GM12801 (cell line): Measurements from ENCODE around the gene UBE2E2.

ENCODE experiments used
- CTCF ChIP-seq: IDR thresholded peaks from one replicate; pipeline ENCODE4 v1.5.1; 2011; ENCODE audit warnings: control low read depth; ENCODE audit not compliant: insufficient read length; ENCODE audit errors: extremely low read depth

UBE2E2 gene

GRCh38 chr3:23240171-23240785, 37.2 kb downstream of the UBE2E2 start:
- no peak for TF ChIP-seq CTCF

GRCh38 chr3:23241256-23241655, 38.1 kb downstream of the UBE2E2 start:
- no peak for TF ChIP-seq CTCF

- TF ChIP-seq CTCF = no peak
Observed at GRCh38 chr3:23242106-23242505, 39.0 kb downstream of the UBE2E2 start.

GRCh38 chr3:23244324-23245041, 41.4 kb downstream of the UBE2E2 start:
- TF ChIP-seq CTCF = no peak

GRCh38 chr3:23246651-23247050, 43.5 kb downstream of the UBE2E2 start:
- no peak for TF ChIP-seq CTCF

GRCh38 chr3:23248594-23249131, 45.5 kb downstream of the UBE2E2 start:
- TF ChIP-seq CTCF = no peak

- no peak for TF ChIP-seq CTCF
Observed at GRCh38 chr3:23249961-23250360, 46.8 kb downstream of the UBE2E2 start.
